MCF 10A (cell line): ENCODE measurements around the gene RELT. TPM values are rescaled to one million over a fixed set of nuclear protein-coding genes. Genes with fewer than 3 reads are reported as not detected.

Experiments used
- BruUV-seq: library from RNA; stranded (reverse); fragments of 400-500 nt; replicated peaks from 2 replicates; lab custom pipeline; 2021; lab: Mats Ljungman, UMichigan
- CTCF ChIA-PET: fragments of 300-600 bp; sonication (Branson Sonifier 250); formaldehyde crosslinking; extraction: SDS; loops from one replicate; lab custom pipeline; 2021; ENCODE audit warnings: antibody characterized with exemption, inconsistent platforms; lab: Yijun Ruan, JAX
- POLR2A ChIA-PET: fragments of 300-600, 350-650 bp; sonication (Branson Sonifier 250); formaldehyde crosslinking; extraction: SDS; loops from one replicate; lab custom pipeline; 2020; ENCODE audit warnings: antibody characterized with exemption, inconsistent platforms; lab: Yijun Ruan, JAX
- DNase-seq: peaks from one replicate; pipeline ENCODE4 v3.0.0-alpha.2; 2018; ENCODE audit not compliant: unreplicated experiment
- H3K27ac Mint-ChIP-seq: one replicate; pipeline ENCODE4 v1.8.0; 2022; ENCODE audit warnings: mild to moderate bottlenecking, low read depth, mixed read lengths; ENCODE audit not compliant: unreplicated experiment
- H3K27me3 Mint-ChIP-seq: one replicate; pipeline ENCODE4 v1.8.0; 2022; ENCODE audit warnings: mixed read lengths; ENCODE audit not compliant: insufficient read depth, unreplicated experiment
- H3K36me3 Mint-ChIP-seq: one replicate; pipeline ENCODE4 v1.8.0; 2022; ENCODE audit warnings: mild to moderate bottlenecking, moderate library complexity, mixed read lengths; ENCODE audit not compliant: insufficient read depth, unreplicated experiment
- H3K4me1 Mint-ChIP-seq: one replicate; pipeline ENCODE4 v1.8.0; 2022; ENCODE audit warnings: mixed read lengths; ENCODE audit not compliant: insufficient read depth, unreplicated experiment
- H3K4me3 Mint-ChIP-seq: one replicate; pipeline ENCODE4 v1.8.0; 2022; ENCODE audit warnings: mild to moderate bottlenecking, moderate library complexity, mixed read lengths; ENCODE audit not compliant: unreplicated experiment
- H3K9me3 Mint-ChIP-seq: one replicate; pipeline ENCODE4 v1.8.0; 2022; ENCODE audit warnings: mixed read lengths; ENCODE audit not compliant: unreplicated experiment
- intact Hi-C: fragments of 100-400 bp; cut with micrococcal nuclease; formaldehyde crosslinking; loops from 2 replicates; pipeline ENCODE4 v1.14.1; 2022
- total RNA-seq: library from RNA; stranded (reverse); gene quantifications from 2 replicates; pipeline ENCODE4 v1.2.3, GENCODE V29; 2022
- TF ChIP-seq, protein P1 (sequence below): fragments of 200-600 bp; IDR thresholded peaks from one replicate; pipeline ENCODE4 v1.8.0; 2022; ENCODE audit warnings: antibody characterized with exemption, mild to moderate bottlenecking; ENCODE audit not compliant: unreplicated experiment

The RELT gene
- total RNA-seq, 1 experiment from 2014 or later = 8.4 TPM

DNA sequence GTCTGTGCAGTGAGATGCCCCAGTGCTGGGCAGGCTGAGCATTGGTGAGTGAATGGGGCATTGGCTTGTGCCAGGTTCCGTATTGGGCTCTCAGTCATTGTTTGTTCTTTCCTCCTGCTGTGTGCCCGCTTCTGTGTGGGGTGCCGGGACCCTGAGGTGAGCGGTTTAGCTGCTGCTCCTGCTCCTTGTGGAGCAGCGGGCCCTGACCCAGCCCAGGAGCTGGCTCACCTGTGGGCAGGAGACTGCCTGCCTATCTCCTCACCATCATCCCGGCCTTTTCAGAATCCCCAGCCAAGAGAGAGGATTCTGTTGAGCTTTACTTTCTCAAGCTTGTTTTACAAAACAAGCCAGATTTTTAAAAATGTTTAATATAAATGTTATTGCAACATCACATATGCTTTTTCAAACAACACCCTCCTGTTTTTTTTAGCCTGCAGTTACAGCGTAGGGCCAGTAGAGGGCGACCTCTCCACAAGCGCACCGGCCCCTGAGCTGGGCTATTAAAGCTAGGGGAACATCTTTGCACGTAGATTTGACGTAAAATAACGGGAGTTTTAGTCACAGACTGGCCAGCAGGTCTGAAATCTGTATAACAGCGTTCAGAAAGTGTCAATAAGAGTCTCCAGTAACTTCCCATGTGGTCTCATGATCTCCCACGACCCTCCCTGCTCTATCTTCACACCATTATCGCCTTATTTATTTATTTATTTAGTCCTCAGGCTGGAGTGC, 25.1 kb upstream of the RELT start:
- H3K27ac Mint-ChIP-seq = no peak overlapping the region
- ChIA-PET POLR2A (interaction anchor here (0.7 to 1.2 kb wide), 9 partner anchors 26 to 310 kb away, joined by 3 to 6 read pairs (median 4); no protein-coding TSS in a partner anchor), CTCF (interaction anchor here (0.5 to 6.2 kb wide), 60 partner anchors 10 to 1043 kb away, joined by 3 to 62 read pairs (median 5); no protein-coding TSS in a partner anchor)

GRCh38 chr11:73353422-73353821, 22.8 kb upstream of the RELT start:
- no peak overlapping the region for H3K27ac Mint-ChIP-seq
- no peak for DNase-seq
- H3K9me3 Mint-ChIP-seq = no peaks in the 10 kb centered on the region
- BruUV-seq = no TSS peak
- TF ChIP-seq, protein P1, sequence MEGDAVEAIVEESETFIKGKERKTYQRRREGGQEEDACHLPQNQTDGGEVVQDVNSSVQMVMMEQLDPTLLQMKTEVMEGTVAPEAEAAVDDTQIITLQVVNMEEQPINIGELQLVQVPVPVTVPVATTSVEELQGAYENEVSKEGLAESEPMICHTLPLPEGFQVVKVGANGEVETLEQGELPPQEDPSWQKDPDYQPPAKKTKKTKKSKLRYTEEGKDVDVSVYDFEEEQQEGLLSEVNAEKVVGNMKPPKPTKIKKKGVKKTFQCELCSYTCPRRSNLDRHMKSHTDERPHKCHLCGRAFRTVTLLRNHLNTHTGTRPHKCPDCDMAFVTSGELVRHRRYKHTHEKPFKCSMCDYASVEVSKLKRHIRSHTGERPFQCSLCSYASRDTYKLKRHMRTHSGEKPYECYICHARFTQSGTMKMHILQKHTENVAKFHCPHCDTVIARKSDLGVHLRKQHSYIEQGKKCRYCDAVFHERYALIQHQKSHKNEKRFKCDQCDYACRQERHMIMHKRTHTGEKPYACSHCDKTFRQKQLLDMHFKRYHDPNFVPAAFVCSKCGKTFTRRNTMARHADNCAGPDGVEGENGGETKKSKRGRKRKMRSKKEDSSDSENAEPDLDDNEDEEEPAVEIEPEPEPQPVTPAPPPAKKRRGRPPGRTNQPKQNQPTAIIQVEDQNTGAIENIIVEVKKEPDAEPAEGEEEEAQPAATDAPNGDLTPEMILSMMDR = no peak
- H3K4me3 Mint-ChIP-seq = no peak overlapping the region
- no peaks in the 10 kb centered on the region for H3K4me1 Mint-ChIP-seq
- H3K27me3 Mint-ChIP-seq = no peaks in the 10 kb centered on the region
- peaks cover 34% of the 10 kb centered on the region for H3K36me3 Mint-ChIP-seq
- ChIA-PET POLR2A (interaction anchor here (0.8 kb wide), 1 partner anchor 20 kb away, joined by 3 read pairs; no protein-coding TSS in a partner anchor), CTCF (interaction anchor here (2.3 to 5.2 kb wide), 2 partner anchors 9 to 40 kb away, joined by 16 to 53 read pairs; no protein-coding TSS in a partner anchor)
- intact Hi-C loops = no loop called here

More for the DNA sequence above, 25.1 kb upstream of the RELT start:
- no TSS peak for BruUV-seq
- H3K9me3 Mint-ChIP-seq = no peaks in the 10 kb centered on the region
- H3K36me3 Mint-ChIP-seq = peaks cover 37% of the 10 kb centered on the region
- peak; percentile 72 for DNase-seq
- TF ChIP-seq, protein P1 = peak; percentile 89
- H3K4me3 Mint-ChIP-seq = no peak overlapping the region
- intact Hi-C loops = loop anchor here (1.0 kb wide), 2 partner anchors 42 to 310 kb away; no protein-coding TSS in a partner anchor
- H3K4me1 Mint-ChIP-seq = no peaks in the 10 kb centered on the region
- H3K27me3 Mint-ChIP-seq = no peaks in the 10 kb centered on the region

GRCh38 chr11:73355109-73355508, 21.1 kb upstream of the RELT start:
- no peaks in the 10 kb centered on the region for H3K4me1 Mint-ChIP-seq
- H3K9me3 Mint-ChIP-seq = no peaks in the 10 kb centered on the region
- TF ChIP-seq, protein P1 = no peak
- H3K36me3 Mint-ChIP-seq = peaks cover 38% of the 10 kb centered on the region
- no peaks in the 10 kb centered on the region for H3K27me3 Mint-ChIP-seq
- no peak overlapping the region for H3K27ac Mint-ChIP-seq
- ChIA-PET CTCF (interaction anchor here (0.6 to 1.0 kb wide), 2 partner anchors 66 to 263 kb away, joined by 3 to 4 read pairs; no protein-coding TSS in a partner anchor), POLR2A (interaction anchor here (1.0 to 1.1 kb wide), 2 partner anchors 38 to 42 kb away, joined by 3 read pairs; no protein-coding TSS in a partner anchor)
- H3K4me3 Mint-ChIP-seq = no peak overlapping the region
- intact Hi-C loops = no loop called here
- BruUV-seq = no TSS peak
- DNase-seq = no peak
